Activated CD8-positive, alpha-beta memory T cell treated with anti-CD3 and anti-CD28 coated beads for 4 hours (primary cell): Measurements from ENCODE around the gene EPHB4.
"Not testable (repeated sequence)": the region's sequence is repeated elsewhere in the genome, so short reads cannot be mapped to it uniquely, and the experiment has no call there.

Source experiments
- DNase-seq, 2 donors: peaks; one replicate each; pipeline ENCODE4 v3.0.0-alpha.2; 2020; ENCODE audit warnings: low read depth in 2 of 2

EPHB4 gene

GRCh38 chr7:100827330-100828226 lies at the start of gene EPHB4:
EPHB4 (minus strand) TSS chr7:100827523; CDS start chr7:100827030, 493 bp downstream.
- DNase-seq = no peak

GRCh38 chr7:100875356-100875751 lies 48.0 kb upstream of the EPHB4 start:
- no peak for DNase-seq

GRCh38 chr7:100874577-100875355 lies 47.4 kb upstream of the EPHB4 start, which contains the start of gene SRRT:
SRRT (plus strand) TSS chr7:100875103; CDS start chr7:100875591, 488 bp downstream.
- peak; percentile 97 to 98 for DNase-seq

- no peak for DNase-seq
Measured at GRCh38 chr7:100874300-100874576, 46.9 kb upstream of the EPHB4 start.

- no peak for DNase-seq
Measured at GRCh38 chr7:100873599-100874299, 46.4 kb upstream of the EPHB4 start.

GRCh38 chr7:100867776-100868485 lies 40.6 kb upstream of the EPHB4 start:
- DNase-seq = no peak

GRCh38 chr7:100867040-100867775 lies 39.9 kb upstream of the EPHB4 start, which contains the start of gene TRIP6:
TRIP6 (plus strand) TSS chr7:100867387; CDS start chr7:100867498, 111 bp downstream.
- DNase-seq = peak in 1 of 2 donors; percentile 45

GRCh38 chr7:100866729-100867039 lies 39.4 kb upstream of the EPHB4 start:
- no peak for DNase-seq

- no peak for DNase-seq
Measured at GRCh38 chr7:100865938-100866728, 38.8 kb upstream of the EPHB4 start.

- no peak for DNase-seq
Measured at GRCh38 chr7:100865372-100865911, 38.1 kb upstream of the EPHB4 start.

- DNase-seq = no peak
Measured at GRCh38 chr7:100864263-100864845, 37.0 kb upstream of the EPHB4 start.

GRCh38 chr7:100863406-100863950 lies 36.2 kb upstream of the EPHB4 start:
- DNase-seq = no peak

- DNase-seq = no peak
Measured at GRCh38 chr7:100861616-100861985, 34.3 kb upstream of the EPHB4 start.

GRCh38 chr7:100860702-100861615 lies 33.6 kb upstream of the EPHB4 start:
- DNase-seq = no peak

GRCh38 chr7:100859856-100860255 lies 32.5 kb upstream of the EPHB4 start:
- DNase-seq = no peak

- no peak for DNase-seq
Measured at GRCh38 chr7:100856871-100857282, 29.6 kb upstream of the EPHB4 start.

- DNase-seq = no peak
Measured at GRCh38 chr7:100855515-100855914, 28.2 kb upstream of the EPHB4 start.

GRCh38 chr7:100854899-100855298 lies 27.6 kb upstream of the EPHB4 start:
- not testable (repeated sequence) for DNase-seq
